ENCODE measurements around the gene IL26.
A peak's percentile ranks its signal among the peaks of the same experiment; 100 is the strongest.

IL26 gene

GRCh38 chr12:68231691-68232090, 6.1 kb upstream of the IL26 start:
- CTCF ChIA-PET, result interaction anchor here (1.0 to 2.9 kb wide), 5 partner anchors 9 to 876 kb away, joined by 3 to 21 read pairs (median 4); no protein-coding TSS in a partner anchor
- DNase-seq (ENCODE audit: low read depth, low spot score), result no peak
- POLR2A ChIA-PET, result interaction anchor here (0.8 kb wide), 1 partner anchor 79 kb away, joined by 4 read pairs; no protein-coding TSS in a partner anchor

GRCh38 chr12:68231229-68231628, 5.6 kb upstream of the IL26 start:
- DNase-seq (ENCODE audit: low read depth, low spot score), result no peak
- no peak overlapping the region for H3K4me3 ChIP-seq (ENCODE audit: low read depth, low read length)
- POLR2A ChIA-PET, result no interaction called here
- CTCF ChIA-PET, result interaction anchor here (1.2 to 2.9 kb wide), 3 partner anchors 8 to 86 kb away, joined by 3 to 21 read pairs (median 14); no protein-coding TSS in a partner anchor
- TF ChIP-seq CTCF (IDR thresholded peaks at IDR 0.05; ENCODE audit: insufficient read depth, low read length, missing control alignments), result no peak

More at GRCh38 chr12:68231691-68232090, 6.1 kb upstream of the IL26 start:
- H3K4me3 ChIP-seq (ENCODE audit: low read depth, low read length), result no peak overlapping the region
- TF ChIP-seq CTCF (IDR thresholded peaks at IDR 0.05; ENCODE audit: insufficient read depth, low read length, missing control alignments), result no peak

GRCh38 chr12:68229956-68230355, 4.3 kb upstream of the IL26 start:
- no peak for DNase-seq (ENCODE audit: low read depth, low spot score)
- ChIA-PET POLR2A (no interaction called here), CTCF (no interaction called here)
- H3K4me3 ChIP-seq (ENCODE audit: low read depth, low read length), result no peak overlapping the region
- TF ChIP-seq CTCF (IDR thresholded peaks at IDR 0.05; ENCODE audit: insufficient read depth, low read length, missing control alignments), result no peak

GRCh38 chr12:68227356-68227755, 1.7 kb upstream of the IL26 start:
- no peak for DNase-seq (ENCODE audit: low read depth, low spot score)
- ChIA-PET CTCF (interaction anchor here (0.9 kb wide), 1 partner anchor 9 kb away, joined by 3 read pairs; no protein-coding TSS in a partner anchor), POLR2A (no interaction called here)
- no peak overlapping the region for H3K4me3 ChIP-seq (ENCODE audit: low read depth, low read length)
- no peak for TF ChIP-seq CTCF (IDR thresholded peaks at IDR 0.05; ENCODE audit: insufficient read depth, low read length, missing control alignments)

GRCh38 chr12:68224613-68225285, 861 bp downstream of the IL26 start:
- no peak overlapping the region for H3K4me3 ChIP-seq (ENCODE audit: low read depth, low read length)
- DNase-seq (ENCODE audit: low read depth, low spot score), result peak; percentile 72
- CTCF ChIA-PET, result interaction anchor here (0.6 to 6.1 kb wide), 15 partner anchors 10 to 869 kb away, joined by 3 to 212 read pairs (median 4); no protein-coding TSS in a partner anchor
- POLR2A ChIA-PET, result interaction anchor here (0.6 kb wide), 1 partner anchor 584 kb away, joined by 3 read pairs; no protein-coding TSS in a partner anchor
- TF ChIP-seq CTCF (IDR thresholded peaks at IDR 0.05; ENCODE audit: insufficient read depth, low read length, missing control alignments), result no peak

GRCh38 chr12:68223067-68223747, 2.4 kb downstream of the IL26 start:
- peak; percentile 80 for TF ChIP-seq CTCF (IDR thresholded peaks at IDR 0.05; ENCODE audit: insufficient read depth, low read length, missing control alignments)
- peak; percentile 47 for DNase-seq (ENCODE audit: low read depth, low spot score)
- H3K4me3 ChIP-seq (ENCODE audit: low read depth, low read length), result no peak overlapping the region; the same call in 1 of the 2 replicates
- CTCF ChIA-PET, result interaction anchor here (0.6 to 6.1 kb wide), 55 partner anchors 8 to 868 kb away, joined by 3 to 212 read pairs (median 5); partner anchors contain the start of gene MDM1
- POLR2A ChIA-PET, result no interaction called here
